BE2C (cell line): ENCODE results near the gene HMSD.

ENCODE experiments used
- DNase-seq: peaks from one replicate; pipeline ENCODE4 v3.0.0-alpha.2; 2020
- H3K27me3 ChIP-seq: fragments of 250-450 bp; sonication (Bioruptor Pico); 2 replicates; pipeline ENCODE4 v1.5.1; 2020; ENCODE audit warnings: mild to moderate bottlenecking
- H3K36me3 ChIP-seq: fragments of 250-450 bp; sonication (Bioruptor Pico); 2 replicates; pipeline ENCODE4 v1.5.1; 2020; ENCODE audit warnings: mild to moderate bottlenecking
- H3K4me1 ChIP-seq: fragments of 250-450 bp; sonication (Bioruptor Pico); 2 replicates; pipeline ENCODE4 v1.5.1; 2020
- H3K4me3 ChIP-seq: 2 replicates; pipeline ENCODE4 v1.5.1; 2011; ENCODE audit warnings: low read depth, low read length
- H3K9me3 ChIP-seq: fragments of 250-450 bp; sonication (Bioruptor Pico); 2 replicates; pipeline ENCODE4 v1.5.1; 2020
- CTCF ChIP-seq: IDR thresholded peaks from 2 replicates; pipeline ENCODE4 v1.5.1; 2012; ENCODE audit warnings: mild to moderate bottlenecking, low read depth, low read length

HMSD gene

GRCh38 chr18:63947051-63947790, 1.9 kb upstream of the HMSD start:
- Histone ChIP-seq H3K4me1 (no peaks in the 10 kb centered on the region), H3K36me3 (no peaks in the 10 kb centered on the region), H3K4me3 (no peak overlapping the region), H3K27me3 (no peaks in the 10 kb centered on the region), H3K9me3 (no peaks in the 10 kb centered on the region)
- TF ChIP-seq CTCF = no peak
- DNase-seq = no peak

- TF ChIP-seq CTCF = no peak
- Histone ChIP-seq H3K36me3 (no peaks in the 10 kb centered on the region), H3K27me3 (no peaks in the 10 kb centered on the region), H3K9me3 (no peaks in the 10 kb centered on the region), H3K4me1 (no peaks in the 10 kb centered on the region), H3K4me3 (no peak overlapping the region)
- no peak for DNase-seq
These were observed 2.2 kb downstream of the HMSD start for GRCh38 chr18:63951302-63951705.

GRCh38 chr18:63953811-63954210, 4.7 kb downstream of the HMSD start:
- Histone ChIP-seq H3K27me3 (no peaks in the 10 kb centered on the region), H3K4me3 (no peak overlapping the region), H3K4me1 (no peaks in the 10 kb centered on the region), H3K9me3 (no peaks in the 10 kb centered on the region), H3K36me3 (no peaks in the 10 kb centered on the region)
- no peak for TF ChIP-seq CTCF
- no peak for DNase-seq

GRCh38 chr18:63956755-63957154, 7.7 kb downstream of the HMSD start:
- H3K27me3 ChIP-seq = no peaks in the 10 kb centered on the region
- H3K36me3 ChIP-seq = no peaks in the 10 kb centered on the region
- no peak for TF ChIP-seq CTCF
- DNase-seq = no peak
- no peak overlapping the region for H3K4me3 ChIP-seq
- H3K9me3 ChIP-seq = no peaks in the 10 kb centered on the region
- no peaks in the 10 kb centered on the region for H3K4me1 ChIP-seq

- no peaks in the 10 kb centered on the region for H3K9me3 ChIP-seq
- no peak overlapping the region for H3K4me3 ChIP-seq
- DNase-seq = no peak
- no peaks in the 10 kb centered on the region for H3K4me1 ChIP-seq
- no peaks in the 10 kb centered on the region for H3K27me3 ChIP-seq
- no peak for TF ChIP-seq CTCF
- no peaks in the 10 kb centered on the region for H3K36me3 ChIP-seq
These were observed 11.8 kb downstream of the HMSD start for GRCh38 chr18:63960891-63961290.

- DNase-seq = no peak
- no peak for TF ChIP-seq CTCF
- H3K27me3 ChIP-seq = no peaks in the 10 kb centered on the region
- H3K4me3 ChIP-seq = no peak overlapping the region
- H3K36me3 ChIP-seq = no peaks in the 10 kb centered on the region
- H3K4me1 ChIP-seq = no peaks in the 10 kb centered on the region
- no peaks in the 10 kb centered on the region for H3K9me3 ChIP-seq
These were observed 12.4 kb downstream of the HMSD start for GRCh38 chr18:63961435-63961980.
